IMR-90 (cell line): ENCODE data around the gene WASF3. TPM values are rescaled to one million over a fixed set of nuclear protein-coding genes. Genes with fewer than 3 reads are reported as not detected.

ENCODE experiments used
- ATAC-seq: fragments of 200-7000 bp; cut with Tn5 transposase; 2 replicates; pipeline ENCODE4 v1.9.1; 2020; ENCODE audit warnings: low read depth, mild to moderate bottlenecking, moderate library complexity
- BruUV-seq: library from RNA; stranded (reverse); fragments of 400-500 nt; replicated peaks from 2 replicates; lab custom pipeline; 2021; lab: Mats Ljungman, UMichigan
- CTCF ChIA-PET: fragments of 300-600 bp; formaldehyde crosslinking; extraction: SDS; loops from one replicate; lab custom pipeline; 2021; ENCODE audit warnings: antibody characterized with exemption; lab: Yijun Ruan, JAX
- POLR2A ChIA-PET: fragments of 300-600 bp; sonication (Branson Sonifier 250); formaldehyde crosslinking; loops from one replicate; lab custom pipeline; 2022; ENCODE audit warnings: antibody characterized with exemption; ENCODE audit not compliant: unreplicated experiment; lab: Charles Lee
- DNase-seq: peaks from one replicate; pipeline ENCODE4 v3.0.0; 2013
- H2AFZ ChIP-seq: replicated peaks from 2 replicates; pipeline ENCODE3; 2013; ENCODE audit warnings: low read length, mild to moderate bottlenecking; ENCODE audit not compliant: poor library complexity
- H2AK5ac ChIP-seq: 2 replicates; pipeline ENCODE4 v1.6.1; 2013; ENCODE audit warnings: low read depth, low read length, inconsistent platforms
- H2AK9ac ChIP-seq: replicated peaks from 2 replicates; pipeline ENCODE3; 2013; ENCODE audit warnings: mild to moderate bottlenecking, low read depth, low read length, moderate library complexity; ENCODE audit not compliant: poor library complexity
- H2BK120ac ChIP-seq: 2 replicates; pipeline ENCODE4 v1.6.1; 2013; ENCODE audit warnings: low read depth, low read length, inconsistent platforms
- H2BK15ac ChIP-seq: 3 replicates; pipeline ENCODE4 v1.6.1; 2013; ENCODE audit warnings: low read depth, low read length, inconsistent platforms
- H2BK20ac ChIP-seq: 2 replicates; pipeline ENCODE4 v1.6.1; 2013; ENCODE audit warnings: low read depth, mild to moderate bottlenecking, inconsistent platforms, low read length, moderate library complexity
- H2BK5ac ChIP-seq: 2 replicates; pipeline ENCODE4 v1.6.1; 2013; ENCODE audit warnings: mild to moderate bottlenecking, low read depth, low read length, inconsistent platforms; ENCODE audit not compliant: poor library complexity, severe bottlenecking
- H3K14ac ChIP-seq: replicated peaks from 2 replicates; pipeline ENCODE4 v1.6.1; 2013; ENCODE audit warnings: low read depth, low read length, inconsistent platforms
- H3K18ac ChIP-seq: 2 replicates; pipeline ENCODE4 v1.6.1; 2013; ENCODE audit warnings: low read depth, low read length, control low read depth
- H3K23ac ChIP-seq: 2 replicates; pipeline ENCODE4 v1.6.1; 2013; ENCODE audit warnings: low read depth, low read length, inconsistent platforms
- H3K27ac ChIP-seq: 2 replicates; pipeline ENCODE4 v1.5.1; 2013; ENCODE audit warnings: mild to moderate bottlenecking, control low read depth, low read length; ENCODE audit not compliant: insufficient read depth
- H3K27me3 ChIP-seq: 2 replicates; pipeline ENCODE4 v1.6.1; 2013; ENCODE audit warnings: low read length; ENCODE audit not compliant: control insufficient read depth, insufficient read depth
- H3K36me3 ChIP-seq: 2 replicates; pipeline ENCODE4 v1.6.1; 2013; ENCODE audit warnings: low read length, mixed read lengths; ENCODE audit not compliant: control insufficient read depth, insufficient read depth
- H3K4ac ChIP-seq: 2 replicates; pipeline ENCODE4 v1.6.1; 2013; ENCODE audit warnings: low read depth, low read length, inconsistent platforms
- H3K4me1 ChIP-seq: 2 replicates; pipeline ENCODE4 v1.6.1; 2013; ENCODE audit warnings: low read length, mixed read lengths; ENCODE audit not compliant: control insufficient read depth, insufficient read depth
- H3K4me2 ChIP-seq: 2 replicates; pipeline ENCODE4 v1.6.1; 2013; ENCODE audit warnings: low read depth, mild to moderate bottlenecking, control low read depth, low read length, moderate library complexity
- H3K4me3 ChIP-seq: 2 replicates; pipeline ENCODE4 v1.5.1; 2013; ENCODE audit warnings: low read depth, mild to moderate bottlenecking, control low read depth, low read length, moderate library complexity; ENCODE audit not compliant: insufficient read depth
- H3K56ac ChIP-seq: 2 replicates; pipeline ENCODE4 v1.6.1; 2013; ENCODE audit warnings: low read length, inconsistent platforms; ENCODE audit not compliant: insufficient read depth; ENCODE audit errors: extremely low read depth
- H3K79me1 ChIP-seq, 2 experiments: 2 replicates each; pipeline ENCODE4 v1.6.1; 2013; ENCODE audit warnings: low read length in 2 of 2, inconsistent platforms in 1 of 2, low read depth in 1 of 2
- H3K9ac ChIP-seq: 2 replicates; pipeline ENCODE4 v1.6.1; 2013; ENCODE audit warnings: low read depth, low read length, control low read depth
- H3K9me1 ChIP-seq: 2 replicates; pipeline ENCODE4 v1.6.1; 2013; ENCODE audit warnings: low read length, inconsistent platforms; ENCODE audit not compliant: insufficient read depth
- H3K9me3 ChIP-seq: 2 replicates; pipeline ENCODE4 v1.6.1; 2013; ENCODE audit warnings: low read length; ENCODE audit not compliant: control insufficient read depth, insufficient read depth
- H4K20me1 ChIP-seq: 2 replicates; pipeline ENCODE4 v1.6.1; 2013; ENCODE audit warnings: low read length, inconsistent platforms; ENCODE audit not compliant: insufficient read depth
- H4K5ac ChIP-seq: 2 replicates; pipeline ENCODE4 v1.6.1; 2013; ENCODE audit warnings: mild to moderate bottlenecking, low read depth, low read length, control low read depth
- H4K8ac ChIP-seq, 2 experiments: 2 replicates each; pipeline ENCODE4 v1.6.1; 2013; ENCODE audit warnings: low read depth in 2 of 2, low read length in 2 of 2, control low read depth in 1 of 2, inconsistent platforms in 1 of 2
- H4K91ac ChIP-seq: 2 replicates; pipeline ENCODE4 v1.6.1; 2013; ENCODE audit warnings: low read depth, low read length, inconsistent platforms; ENCODE audit not compliant: insufficient read depth
- BHLHE40 ChIP-seq: fragments of 150-350 bp; IDR thresholded peaks from 2 replicates; pipeline ENCODE4 v1.6.1; 2016; ENCODE audit warnings: mild to moderate bottlenecking, low read depth, low read length
- CEBPB ChIP-seq: IDR thresholded peaks from 2 replicates; pipeline ENCODE4 v1.6.1; 2012; ENCODE audit warnings: low read depth, low read length, improper control_type of control experiment
- CHD1 ChIP-seq: IDR thresholded peaks from 2 replicates; pipeline ENCODE4 v1.6.1; 2012; ENCODE audit warnings: low read depth, low read length, improper control_type of control experiment
- CTCF ChIP-seq: conservative IDR thresholded peaks from 2 replicates; pipeline ENCODE4 v1.5.1; 2012; ENCODE audit warnings: mild to moderate bottlenecking, low read depth, low read length, improper control_type of control experiment
- ELK1 ChIP-seq: fragments of 150-350 bp; IDR thresholded peaks from 2 replicates; pipeline ENCODE4 v1.6.1; 2016; ENCODE audit warnings: low read depth, mild to moderate bottlenecking, low read length, moderate library complexity, borderline replicate concordance
- FOS ChIP-seq: fragments of 150-350 bp; IDR thresholded peaks from 2 replicates; pipeline ENCODE4 v1.6.1; 2016; ENCODE audit warnings: low read depth, low read length
- MAFK ChIP-seq: IDR thresholded peaks from 2 replicates; pipeline ENCODE4 v1.6.1; 2012; ENCODE audit warnings: low read depth, low read length, improper control_type of control experiment
- MAZ ChIP-seq: IDR thresholded peaks from 2 replicates; pipeline ENCODE4 v1.6.1; 2012; ENCODE audit warnings: low read depth, mild to moderate bottlenecking, low read length, improper control_type of control experiment, moderate library complexity, borderline replicate concordance
- MXI1 ChIP-seq: IDR thresholded peaks from 2 replicates; pipeline ENCODE4 v1.6.1; 2012; ENCODE audit warnings: low read depth, mild to moderate bottlenecking, low read length, moderate library complexity, borderline replicate concordance
- NFE2L2 ChIP-seq: fragments of 150-350 bp; IDR thresholded peaks from 2 replicates; pipeline ENCODE4 v1.6.1; 2016; ENCODE audit warnings: low read depth, mild to moderate bottlenecking, low read length
- POLR2A ChIP-seq: IDR thresholded peaks from 2 replicates; pipeline ENCODE4 v1.6.1; 2012; ENCODE audit warnings: mild to moderate bottlenecking, low read depth, low read length
- RAD21 ChIP-seq: IDR thresholded peaks from 2 replicates; pipeline ENCODE4 v1.6.1; 2012; ENCODE audit warnings: low read length, improper control_type of control experiment
- RCOR1 ChIP-seq: IDR thresholded peaks from 2 replicates; pipeline ENCODE4 v1.6.1; 2012; ENCODE audit warnings: mild to moderate bottlenecking, low read length, improper control_type of control experiment; ENCODE audit not compliant: insufficient replicate concordance
- RFX5 ChIP-seq: IDR thresholded peaks from 2 replicates; pipeline ENCODE4 v1.8.0; 2012; ENCODE audit warnings: low read depth, mild to moderate bottlenecking, low read length, moderate library complexity
- SMC3 ChIP-seq: fragments of 150-350 bp; IDR thresholded peaks from 2 replicates; pipeline ENCODE4 v1.6.1; 2016; ENCODE audit warnings: low read depth, mild to moderate bottlenecking, antibody characterized with exemption, low read length, moderate library complexity
- WGBS, 2 experiments: methylation state at CpG; one replicate each; pipeline versions ENCODE4 v1.1.5 to v1.1.7; 2013; ENCODE audit warnings: missing lambda C conversion rate in 2 of 2; ENCODE audit not compliant: insufficient read length in 1 of 2; ENCODE audit errors: extremely low coverage in 2 of 2; 5-methylcytosine and 5-hydroxymethylcytosine counted together
- dilution Hi-C: fragments of 300-500 bp; cut with HindIII; formaldehyde crosslinking; loops from one replicate; pipeline ENCODE4 v1.14.3; 2018; ENCODE audit warnings: low sequenced_read_pairs; ENCODE audit not compliant: unreplicated experiment
- in situ Hi-C: fragments of 300-500 bp; cut with MboI; formaldehyde crosslinking; loops from 3 replicates; pipeline ENCODE4 v1.14.3; 2019; ENCODE audit warnings: low sequenced_read_pairs, inconsistent platforms, mixed read lengths
- intact Hi-C: fragments of 100-400 bp; cut with micrococcal nuclease; formaldehyde crosslinking; loops from 2 replicates; pipeline ENCODE4 v1.10.0; 2022
- polyA plus RNA-seq, 3 experiments: library from polyadenylated mRNA; depleted of rRNA; stranded (reverse); fragments of >200 nt; gene quantifications; 2 replicates each; pipeline ENCODE4 v1.2.3, GENCODE V29; 2012; ENCODE audit warnings: low replicate concordance in 1 of 3
- total RNA-seq: library from RNA; depleted of rRNA; stranded (reverse); fragments of >200 nt; gene quantifications from 2 replicates; pipeline ENCODE4 v1.2.3, GENCODE V29; 2012
- TF ChIP-seq, protein P1 (sequence below): fragments of 150-350 bp; IDR thresholded peaks from 2 replicates; pipeline ENCODE4 v1.6.1; 2017; ENCODE audit warnings: mild to moderate bottlenecking, antibody characterized with exemption, low read length, low read depth

Gene WASF3
- total and polyA plus RNA-seq, 2 of the 4 experiments (the other 2 are of a cell fraction) = 4.3 to 11.4 TPM

DNA sequence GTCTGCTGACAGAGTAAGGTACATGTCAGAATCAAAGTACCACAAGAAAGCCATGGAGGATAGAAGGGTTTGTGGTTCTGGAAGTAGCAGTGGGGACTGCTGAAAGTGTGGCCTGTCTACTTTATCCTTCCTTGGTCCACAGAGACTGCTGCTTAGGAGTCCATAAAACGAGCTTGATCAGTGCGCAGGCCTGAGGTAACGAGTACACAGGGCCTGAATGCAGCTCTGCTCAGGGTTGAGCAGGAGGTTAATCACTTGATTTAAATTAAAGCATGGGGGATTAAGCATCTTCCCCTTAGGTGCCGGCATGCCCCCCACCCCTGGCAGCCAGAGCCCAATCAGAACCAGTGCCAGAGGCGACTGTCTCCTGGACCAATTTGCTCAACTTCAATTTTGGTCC is 34.9 kb upstream of the WASF3 start:
- dilution Hi-C loops = no loop called here
- no peak overlapping the region for H2BK20ac ChIP-seq
- H3K9me3 ChIP-seq = no peaks in the 10 kb centered on the region
- no peak overlapping the region for H2BK15ac ChIP-seq
- H3K4me2 ChIP-seq = no peak overlapping the region
- no peaks in the 10 kb centered on the region for H4K20me1 ChIP-seq
- H4K91ac ChIP-seq = no peak overlapping the region
- in situ Hi-C loops = no loop called here
- no peak overlapping the region for H2AFZ ChIP-seq
- no peak overlapping the region for H3K56ac ChIP-seq
- no peak overlapping the region for H3K23ac ChIP-seq
- no peaks in the 10 kb centered on the region for H3K79me1 ChIP-seq
- H2AK9ac ChIP-seq = no peak overlapping the region
- ATAC-seq (no peak), DNase-seq (no peak)
- 60% methylated on average over 1 of the region's 5 CpGs; no CpG with 5 or more reads in 1 of the 2 experiments for WGBS, 2 experiments
- no peak overlapping the region for H4K5ac ChIP-seq
- TF ChIP-seq RAD21 = no peak
- TF ChIP-seq RCOR1 = no peak
- TF ChIP-seq, protein P1, sequence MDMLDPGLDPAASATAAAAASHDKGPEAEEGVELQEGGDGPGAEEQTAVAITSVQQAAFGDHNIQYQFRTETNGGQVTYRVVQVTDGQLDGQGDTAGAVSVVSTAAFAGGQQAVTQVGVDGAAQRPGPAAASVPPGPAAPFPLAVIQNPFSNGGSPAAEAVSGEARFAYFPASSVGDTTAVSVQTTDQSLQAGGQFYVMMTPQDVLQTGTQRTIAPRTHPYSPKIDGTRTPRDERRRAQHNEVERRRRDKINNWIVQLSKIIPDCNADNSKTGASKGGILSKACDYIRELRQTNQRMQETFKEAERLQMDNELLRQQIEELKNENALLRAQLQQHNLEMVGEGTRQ = no peak
- no peak for TF ChIP-seq MAZ
- no peak for TF ChIP-seq SMC3
- no peak for TF ChIP-seq CHD1
- no peak for TF ChIP-seq CEBPB
- no peak for TF ChIP-seq CTCF
- no peak for TF ChIP-seq FOS
- TF ChIP-seq NFE2L2 = no peak
- TF ChIP-seq RFX5 = no peak
- TF ChIP-seq ELK1 = no peak
- TF ChIP-seq MXI1 = no peak
- no peak for TF ChIP-seq MAFK
- TF ChIP-seq BHLHE40 = no peak
- TF ChIP-seq POLR2A = no peak
- H3K4me1 ChIP-seq = no peaks in the 10 kb centered on the region
- H2BK5ac ChIP-seq = no peak overlapping the region
- H3K18ac ChIP-seq = no peak overlapping the region
- H2AK5ac ChIP-seq = no peak overlapping the region
- no peak overlapping the region for H3K4me3 ChIP-seq
- CTCF ChIA-PET = no interaction called here
- H4K8ac ChIP-seq = no peak overlapping the region
- no peak overlapping the region for H3K27ac ChIP-seq
- intact Hi-C loops = no loop called here
- no peak overlapping the region for H3K14ac ChIP-seq
- no peak overlapping the region for H3K9ac ChIP-seq
- no TSS peak for BruUV-seq
- H3K36me3 ChIP-seq = no peaks in the 10 kb centered on the region
- no peak overlapping the region for H2BK120ac ChIP-seq
- peaks cover 20% of the 10 kb centered on the region for H3K27me3 ChIP-seq
- no peaks in the 10 kb centered on the region for H3K9me1 ChIP-seq
- no peak overlapping the region for H3K4ac ChIP-seq
- POLR2A ChIA-PET = no interaction called here
